SKM-1 (cell line): ENCODE measurements around the gene GJB4.
"Not testable (repeated sequence)": the region's sequence is repeated elsewhere in the genome, so short reads cannot be mapped to it uniquely, and the experiment has no call there.

ENCODE experiments used
- DNase-seq: peaks from one replicate; lab custom pipeline; 2025; ENCODE audit not compliant: unreplicated experiment; lab: John Stamatoyannopoulos, UW

GJB4 gene

DNA sequence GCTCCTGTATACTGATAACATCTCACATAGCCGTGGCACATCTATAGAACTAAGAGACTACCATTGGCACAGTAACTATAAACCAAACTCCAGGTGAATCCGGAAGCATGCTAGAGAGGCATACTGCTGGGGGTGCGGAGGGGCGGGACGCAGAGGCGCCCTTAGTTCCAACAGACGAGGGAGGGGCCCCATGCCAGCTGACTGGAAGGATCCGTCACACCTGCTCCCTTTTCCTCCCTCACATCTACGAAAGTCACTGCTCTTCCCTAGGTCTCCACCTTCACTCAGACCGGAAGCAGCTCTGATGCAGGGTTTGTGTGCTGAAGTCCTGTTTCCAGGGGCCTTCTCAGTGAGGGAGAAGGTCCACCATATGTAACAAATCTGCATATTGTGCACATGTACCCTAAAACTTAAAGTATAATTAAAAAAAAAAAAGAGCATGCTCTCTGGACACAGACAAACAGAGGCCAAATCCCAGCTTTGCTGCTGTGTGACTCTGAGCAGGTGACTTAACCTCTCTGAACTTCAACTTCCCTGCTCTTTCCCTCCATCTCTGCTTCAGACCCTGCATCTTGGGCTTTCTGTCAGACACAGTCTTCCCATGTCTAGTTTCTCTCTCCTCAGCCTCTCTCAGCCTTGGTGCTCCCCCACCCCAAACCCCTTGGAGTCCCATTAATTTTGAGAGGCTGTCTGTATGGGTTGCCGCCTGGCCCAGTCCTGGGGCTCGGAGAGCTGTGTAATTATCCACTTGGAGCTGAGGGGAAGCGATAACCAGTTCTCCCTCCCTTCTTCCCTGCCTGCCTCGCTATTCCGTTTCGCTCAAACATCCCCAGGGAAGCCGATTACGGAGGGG lies 12.5 kb upstream of the GJB4 start:
- DNase-seq: no peak

DNA sequence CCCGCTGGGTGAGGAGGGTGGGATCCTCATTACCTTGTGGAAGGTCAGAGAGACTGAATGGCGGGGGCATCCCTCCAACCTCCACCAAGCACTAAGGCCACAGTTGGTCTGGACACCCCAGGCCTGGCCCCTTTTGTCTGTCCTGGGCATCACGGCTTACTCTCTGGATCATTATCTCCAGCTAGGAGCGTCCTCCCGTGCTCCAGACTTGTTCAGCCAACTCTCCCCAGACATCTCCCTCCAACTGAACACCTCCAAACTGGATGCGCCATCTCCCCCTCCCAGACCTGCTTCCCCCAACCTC lies 11.9 kb upstream of the GJB4 start:
- no peak for DNase-seq

DNA sequence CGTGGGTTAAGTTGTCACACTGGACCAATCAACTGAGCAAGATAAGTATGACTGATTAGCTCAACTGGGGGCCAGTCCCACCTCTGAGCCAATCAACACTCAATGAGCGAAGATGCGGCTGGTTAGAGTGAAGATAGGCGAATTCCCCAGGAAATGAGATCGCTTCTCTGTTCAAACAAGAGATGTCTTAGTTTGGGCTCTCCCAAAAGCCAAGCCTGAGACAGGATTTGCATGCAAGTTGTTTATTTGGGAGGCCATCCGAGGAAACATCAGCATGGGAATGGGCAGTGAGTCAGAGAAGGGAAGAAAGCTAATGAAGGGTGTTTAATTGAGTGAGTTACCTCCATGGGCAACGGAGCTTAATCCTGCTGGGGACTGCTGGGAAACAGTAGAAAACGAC lies 9.5 kb upstream of the GJB4 start:
- DNase-seq: no peak

- no peak for DNase-seq
These were observed 8.9 kb upstream of the GJB4 start for GRCh38 chr1:34750610-34751009.

DNA sequence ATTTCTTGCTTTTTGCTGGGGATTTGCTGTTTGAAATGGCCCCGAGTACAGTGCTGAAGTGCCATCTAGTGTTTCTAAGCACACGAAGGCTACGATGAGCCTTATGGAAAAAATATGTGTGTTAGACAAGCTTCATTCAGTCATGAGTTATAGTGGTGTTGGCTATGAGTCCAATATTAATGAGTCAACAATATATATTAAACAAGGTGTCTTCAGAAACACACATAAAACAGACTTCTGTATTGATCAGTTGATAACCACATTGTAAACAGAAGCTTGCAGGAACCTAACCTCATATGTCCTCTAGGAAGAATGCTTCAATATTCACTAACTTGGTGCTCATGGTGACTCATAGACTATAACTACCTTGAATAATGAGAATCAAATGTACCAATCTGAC lies 6.4 kb upstream of the GJB4 start:
- DNase-seq: no peak

DNA sequence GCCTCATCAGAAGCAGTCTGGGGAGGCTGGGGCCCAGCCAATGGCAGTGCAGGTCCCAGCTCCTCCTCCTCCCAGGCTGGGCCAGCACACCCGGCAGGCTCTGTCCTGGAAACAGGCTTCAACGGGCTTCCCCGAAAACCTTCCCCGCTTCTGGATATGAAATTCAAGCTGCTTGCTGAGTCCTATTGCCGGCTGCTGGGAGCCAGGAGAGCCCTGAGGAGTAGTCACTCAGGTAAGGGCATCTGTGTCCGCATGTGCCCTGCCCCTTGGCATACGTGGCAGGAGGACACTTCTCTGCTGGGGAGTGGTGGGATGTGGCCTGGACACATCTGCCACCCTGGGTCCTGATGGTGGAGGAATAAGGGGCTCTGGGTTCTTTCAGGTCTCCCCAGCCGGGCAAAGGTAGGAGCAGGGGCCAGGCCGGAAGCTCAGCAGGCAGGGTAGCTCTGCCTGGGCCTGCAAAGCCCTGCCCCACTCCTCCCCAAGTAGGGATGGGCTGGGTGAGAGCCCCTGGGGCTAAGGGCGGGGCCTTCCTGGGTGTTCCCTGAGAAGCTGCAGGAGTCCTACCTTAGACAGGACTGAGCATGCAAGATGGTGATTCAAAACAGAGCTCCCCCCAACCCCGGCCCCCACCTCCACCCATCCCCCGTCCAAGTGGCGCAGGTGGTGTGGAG lies 4.4 kb upstream of the GJB4 start, which contains the start of gene GJB5:
GJB5 (plus strand) TSS at position 84 of the 674 bp plus-strand sequence. CDS start 2,284 bp downstream, outside the sequence.
- DNase-seq: no peak

GRCh38 chr1:34755961-34756360 lies 3.6 kb upstream of the GJB4 start:
- DNase-seq: no peak

DNA sequence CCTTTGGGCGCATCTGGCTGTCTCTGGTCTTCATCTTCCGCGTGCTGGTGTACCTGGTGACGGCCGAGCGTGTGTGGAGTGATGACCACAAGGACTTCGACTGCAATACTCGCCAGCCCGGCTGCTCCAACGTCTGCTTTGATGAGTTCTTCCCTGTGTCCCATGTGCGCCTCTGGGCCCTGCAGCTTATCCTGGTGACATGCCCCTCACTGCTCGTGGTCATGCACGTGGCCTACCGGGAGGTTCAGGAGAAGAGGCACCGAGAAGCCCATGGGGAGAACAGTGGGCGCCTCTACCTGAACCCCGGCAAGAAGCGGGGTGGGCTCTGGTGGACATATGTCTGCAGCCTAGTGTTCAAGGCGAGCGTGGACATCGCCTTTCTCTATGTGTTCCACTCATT lies 2.2 kb upstream of the GJB4 start:
- no peak for DNase-seq

GRCh38 chr1:34758751-34759150 lies 789 bp upstream of the GJB4 start:
- no peak for DNase-seq

GRCh38 chr1:34761176-34761761 lies 1.7 kb downstream of the GJB4 start:
- no peak for DNase-seq

DNA sequence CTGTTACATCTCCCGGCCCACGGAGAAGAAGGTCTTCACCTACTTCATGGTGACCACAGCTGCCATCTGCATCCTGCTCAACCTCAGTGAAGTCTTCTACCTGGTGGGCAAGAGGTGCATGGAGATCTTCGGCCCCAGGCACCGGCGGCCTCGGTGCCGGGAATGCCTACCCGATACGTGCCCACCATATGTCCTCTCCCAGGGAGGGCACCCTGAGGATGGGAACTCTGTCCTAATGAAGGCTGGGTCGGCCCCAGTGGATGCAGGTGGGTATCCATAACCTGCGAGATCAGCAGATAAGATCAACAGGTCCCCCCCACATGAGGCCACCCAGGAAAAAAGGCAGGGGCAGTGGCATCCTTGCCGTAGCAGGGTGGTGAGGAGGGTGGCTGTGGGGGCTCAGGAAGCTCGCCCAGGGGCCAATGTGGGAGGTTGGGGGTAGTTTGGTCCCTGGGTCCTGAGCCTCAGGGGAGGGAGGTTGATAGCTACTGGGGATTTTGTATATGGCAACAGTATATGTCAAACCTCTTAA lies 2.3 kb downstream of the GJB4 start:
- no peak for DNase-seq

- DNase-seq: no peak
These were observed 3.1 kb downstream of the GJB4 start for GRCh38 chr1:34762474-34763141.

- DNase-seq: no peak
These were observed 3.7 kb downstream of the GJB4 start for GRCh38 chr1:34763142-34763781.

GRCh38 chr1:34768856-34769255 lies 9.3 kb downstream of the GJB4 start:
- DNase-seq: no peak

GRCh38 chr1:34770891-34771504 lies 11.5 kb downstream of the GJB4 start:
- DNase-seq: no peak

DNA sequence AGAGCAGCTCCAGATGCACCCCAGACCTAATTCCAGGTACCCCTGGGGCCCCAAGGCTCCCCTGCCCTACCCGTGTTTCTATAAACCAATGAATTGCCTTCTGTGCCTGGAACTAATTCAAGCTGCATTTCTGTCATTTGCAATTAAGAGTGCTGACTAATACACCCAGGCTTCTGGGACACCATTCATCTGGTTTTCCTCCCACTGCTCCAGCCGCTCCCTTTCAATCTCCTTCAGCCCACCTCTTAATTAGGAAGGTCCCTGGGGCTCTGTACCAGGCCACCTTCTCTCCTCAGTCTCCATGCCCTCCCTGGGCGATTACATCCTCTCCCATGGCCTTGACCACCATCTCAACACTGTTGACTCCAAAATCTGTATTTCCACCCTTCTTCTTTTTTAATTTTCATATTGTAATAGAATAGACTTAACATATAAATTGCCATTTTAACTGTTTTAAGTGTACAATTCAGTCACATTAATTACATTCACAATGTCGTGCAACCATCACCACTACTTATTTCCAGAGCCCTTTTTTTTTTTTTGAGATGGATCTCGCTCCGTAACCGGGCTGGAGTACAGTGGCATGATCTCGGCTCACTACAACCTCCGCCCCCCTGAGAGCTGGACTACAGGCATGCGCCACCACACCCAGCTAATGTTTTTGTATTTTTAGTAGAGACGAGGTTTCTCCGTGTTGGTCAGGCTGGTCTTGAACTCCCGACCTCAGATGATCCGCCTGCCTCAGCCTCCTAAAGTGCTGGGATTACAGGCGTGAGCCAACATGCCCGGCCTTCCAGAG lies 12.2 kb downstream of the GJB4 start:
- no peak for DNase-seq

- DNase-seq: not testable (repeated sequence)
These were observed 13.6 kb downstream of the GJB4 start for GRCh38 chr1:34773114-34773513.

DNA sequence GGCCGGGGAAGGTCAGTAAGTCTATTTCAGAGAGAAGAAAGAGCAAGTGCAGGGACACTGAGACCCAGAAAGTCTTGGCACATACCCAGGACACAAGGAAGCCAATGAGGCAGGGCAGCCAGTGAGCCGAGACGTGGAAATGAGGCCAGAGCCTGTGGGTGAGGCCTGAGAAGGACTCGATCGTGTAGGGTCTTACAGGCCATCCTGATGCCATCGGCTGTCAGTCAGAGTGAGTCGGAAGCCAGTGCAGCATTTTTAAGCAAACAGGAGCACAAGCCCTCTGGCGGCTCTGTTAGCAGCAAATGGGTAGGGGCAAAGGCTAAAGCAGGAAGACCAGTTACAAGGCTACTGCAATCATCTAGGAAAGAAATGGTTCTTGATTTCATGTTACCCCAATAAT lies 15.4 kb downstream of the GJB4 start:
- DNase-seq: no peak

GRCh38 chr1:34776911-34777310 lies 17.4 kb downstream of the GJB4 start:
- no peak for DNase-seq
